Liver (tissue), 9 donors: ENCODE measurements around the gene PAWR. TPM values are rescaled to one million over a fixed set of nuclear protein-coding genes. Genes with fewer than 3 reads are reported as not detected.

Experiments used
- DNase-seq: peaks from one replicate; pipeline ENCODE4 v3.0.0-alpha.2; 2017; ENCODE audit warnings: low spot score
- H3K27ac ChIP-seq, 2 donors: one replicate each; pipeline ENCODE4 v1.7.0; 2013; ENCODE audit warnings: inconsistent platforms in 2 of 2, low read length in 2 of 2, control low read depth in 1 of 2, low read depth in 1 of 2, mild to moderate bottlenecking in 1 of 2
- H3K27me3 ChIP-seq, 4 donors: one replicate each; pipeline versions ENCODE4 v1.6.1 to v1.7.0; 2013; ENCODE audit warnings: low read length in 3 of 4, inconsistent platforms in 1 of 4, mild to moderate bottlenecking in 1 of 4, moderate library complexity in 1 of 4; ENCODE audit not compliant: control insufficient read depth in 4 of 4, insufficient read depth in 4 of 4
- H3K36me3 ChIP-seq, 4 donors: one replicate each; pipeline versions ENCODE4 v1.6.1 to v1.7.0; 2013; ENCODE audit warnings: low read length in 3 of 4, mild to moderate bottlenecking in 3 of 4, low read depth in 1 of 4, moderate library complexity in 1 of 4; ENCODE audit not compliant: control insufficient read depth in 4 of 4, insufficient read depth in 3 of 4
- H3K4me1 ChIP-seq, 4 donors: one replicate each; pipeline versions ENCODE4 v1.6.1 to v1.7.0; 2013; ENCODE audit warnings: low read length in 3 of 4, mild to moderate bottlenecking in 3 of 4, moderate library complexity in 1 of 4; ENCODE audit not compliant: control insufficient read depth in 4 of 4, insufficient read depth in 4 of 4
- H3K4me3 ChIP-seq, 3 donors: one replicate each; pipeline versions ENCODE4 v1.6.1 to v1.7.0; 2013; ENCODE audit warnings: low read length in 3 of 3, control low read depth in 1 of 3, low read depth in 1 of 3, mild to moderate bottlenecking in 1 of 3
- H3K9ac ChIP-seq, 2 donors: one replicate each; pipeline ENCODE4 v1.7.0; 2013; ENCODE audit warnings: low read length in 2 of 2, mild to moderate bottlenecking in 2 of 2, moderate library complexity in 2 of 2, control low read depth in 1 of 2, low read depth in 1 of 2
- H3K9me3 ChIP-seq, 4 donors: one replicate each; pipeline versions ENCODE4 v1.6.1 to v1.7.0; 2013; ENCODE audit warnings: low read length in 3 of 4; ENCODE audit not compliant: control insufficient read depth in 4 of 4
- EGR1 ChIP-seq, 2 donors: IDR thresholded peaks; 2 replicates each; pipeline ENCODE4 v1.6.1; 2016 to 2018; ENCODE audit warnings: antibody characterized with exemption in 2 of 2, low read depth in 2 of 2
- FOXA1 ChIP-seq: IDR thresholded peaks from 2 replicates; pipeline ENCODE4 v1.6.1; 2016; ENCODE audit warnings: antibody characterized with exemption
- FOXA2 ChIP-seq: IDR thresholded peaks from 2 replicates; pipeline ENCODE4 v1.6.1; 2016; ENCODE audit warnings: antibody characterized with exemption
- GABPA ChIP-seq, 2 donors: IDR thresholded peaks in 1 of 2; conservative IDR thresholded peaks in 1 of 2; 2 replicates each; pipeline ENCODE4 v1.6.1; 2016; ENCODE audit warnings: antibody characterized with exemption in 2 of 2, mild to moderate bottlenecking in 1 of 2, moderate library complexity in 1 of 2
- HNF4G ChIP-seq: IDR thresholded peaks from 2 replicates; pipeline ENCODE4 v1.6.1; 2016; ENCODE audit warnings: antibody characterized with exemption
- NR2F2 ChIP-seq: IDR thresholded peaks from 2 replicates; pipeline ENCODE4 v1.6.1; 2016; ENCODE audit warnings: antibody characterized with exemption
- RAD21 ChIP-seq, 2 donors: IDR thresholded peaks; 2 replicates each; pipeline ENCODE4 v1.6.1; 2016; ENCODE audit warnings: antibody characterized with exemption in 2 of 2, mild to moderate bottlenecking in 2 of 2
- RXRA ChIP-seq, 2 donors: IDR thresholded peaks; 2 replicates each; pipeline ENCODE4 v1.6.1; 2017 to 2018; ENCODE audit warnings: antibody characterized with exemption in 2 of 2, mild to moderate bottlenecking in 1 of 2
- SP1 ChIP-seq: IDR thresholded peaks from 2 replicates; pipeline ENCODE4 v1.6.1; 2018; ENCODE audit warnings: antibody characterized with exemption, mild to moderate bottlenecking
- TAF1 ChIP-seq: conservative IDR thresholded peaks from 2 replicates; pipeline ENCODE4 v1.6.1; 2016; ENCODE audit warnings: antibody characterized with exemption, mild to moderate bottlenecking
- YY1 ChIP-seq: IDR thresholded peaks from 2 replicates; pipeline ENCODE4 v1.6.1; 2016; ENCODE audit warnings: antibody characterized with exemption, mild to moderate bottlenecking
- WGBS: extraction: QIAGEN DNeasy Blood & Tissue Kit; methylation state at CpG from one replicate; pipeline ENCODE4 v1.1.7; 2013; 5-methylcytosine and 5-hydroxymethylcytosine counted together
- polyA plus RNA-seq, 2 donors: library from polyadenylated mRNA; stranded (reverse) in 1 of 2; unstranded in 1 of 2; fragments of 200-250 nt in 1 of 2; fragments of >200 nt in 1 of 2; fragmentation: Nextera tagmentation in 1 of 2; extraction: Ambion mirVana in 1 of 2; gene quantifications; one replicate each; pipeline versions ENCODE4 v1.2.1 to v1.2.3, GENCODE V29; 2013 to 2015
- total RNA-seq, 2 donors: library from RNA; depleted of rRNA; stranded (reverse); fragments of >200 nt; gene quantifications; one replicate each; pipeline ENCODE4 v1.2.3, GENCODE V29; 2014
- TF ChIP-seq, protein P1 (sequence below): fragments of 150-350 bp; IDR thresholded peaks from 2 replicates; pipeline ENCODE4 v1.5.1; 2017; ENCODE audit warnings: improper control_type of control experiment, low read depth, low read length; ENCODE audit not compliant: missing input control
- TF ChIP-seq, protein P2 (sequence below): IDR thresholded peaks from 2 replicates; pipeline ENCODE4 v1.6.1; 2016; ENCODE audit warnings: antibody characterized with exemption
- TF ChIP-seq, protein P3 (sequence below): IDR thresholded peaks from 2 replicates; pipeline ENCODE4 v1.6.1; 2016; ENCODE audit warnings: antibody characterized with exemption
- TF ChIP-seq, protein P4 (sequence below): IDR thresholded peaks from 2 replicates; pipeline ENCODE4 v1.6.1; 2016; ENCODE audit warnings: antibody characterized with exemption
- TF ChIP-seq, protein P5 (sequence below): IDR thresholded peaks from 2 replicates; pipeline ENCODE4 v1.6.1; 2016; ENCODE audit warnings: antibody characterized with exemption, mild to moderate bottlenecking
- donor health status: healthy.
- donor health status: healthy.
- donor health status: healthy.
- donor health status: healthy.
- donor health status: healthy.

PAWR gene
- total and polyA plus RNA-seq, 4 donors, result 6.1 to 24.1 (median 9.9) TPM

DNA sequence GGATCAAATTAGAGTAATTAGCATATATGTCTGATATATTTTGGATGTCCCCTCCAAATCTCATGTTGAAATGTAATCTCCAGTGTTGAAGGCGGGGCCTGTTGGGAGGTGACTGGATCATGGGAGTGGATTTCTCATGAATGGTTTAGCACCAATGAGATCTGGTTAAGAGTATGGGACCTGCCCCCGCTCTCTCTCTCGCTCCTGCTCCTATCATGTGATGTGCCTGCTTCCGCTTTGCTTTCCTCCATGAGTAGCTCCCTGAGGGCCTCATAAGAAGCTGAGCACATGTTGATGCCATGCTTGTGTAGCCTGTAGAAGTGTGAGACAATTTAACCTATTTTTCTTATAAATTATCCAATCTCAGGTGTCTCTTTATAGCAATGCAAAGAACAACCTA, 73.1 kb downstream of the PAWR start:
- no peak overlapping the region for H3K4me3 ChIP-seq
- H3K9me3 ChIP-seq, result no peaks in the 10 kb centered on the region
- H3K9ac ChIP-seq, result no peak overlapping the region
- H3K27ac ChIP-seq, result no peak overlapping the region
- TF ChIP-seq, protein P1, sequence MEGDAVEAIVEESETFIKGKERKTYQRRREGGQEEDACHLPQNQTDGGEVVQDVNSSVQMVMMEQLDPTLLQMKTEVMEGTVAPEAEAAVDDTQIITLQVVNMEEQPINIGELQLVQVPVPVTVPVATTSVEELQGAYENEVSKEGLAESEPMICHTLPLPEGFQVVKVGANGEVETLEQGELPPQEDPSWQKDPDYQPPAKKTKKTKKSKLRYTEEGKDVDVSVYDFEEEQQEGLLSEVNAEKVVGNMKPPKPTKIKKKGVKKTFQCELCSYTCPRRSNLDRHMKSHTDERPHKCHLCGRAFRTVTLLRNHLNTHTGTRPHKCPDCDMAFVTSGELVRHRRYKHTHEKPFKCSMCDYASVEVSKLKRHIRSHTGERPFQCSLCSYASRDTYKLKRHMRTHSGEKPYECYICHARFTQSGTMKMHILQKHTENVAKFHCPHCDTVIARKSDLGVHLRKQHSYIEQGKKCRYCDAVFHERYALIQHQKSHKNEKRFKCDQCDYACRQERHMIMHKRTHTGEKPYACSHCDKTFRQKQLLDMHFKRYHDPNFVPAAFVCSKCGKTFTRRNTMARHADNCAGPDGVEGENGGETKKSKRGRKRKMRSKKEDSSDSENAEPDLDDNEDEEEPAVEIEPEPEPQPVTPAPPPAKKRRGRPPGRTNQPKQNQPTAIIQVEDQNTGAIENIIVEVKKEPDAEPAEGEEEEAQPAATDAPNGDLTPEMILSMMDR, result no peak
- no peak for TF ChIP-seq NR2F2
- TF ChIP-seq GABPA (IDR thresholded peaks at IDR 0.05 in 1 of 2, conservative IDR thresholded peaks at IDR 0.05 in 1 of 2), result no peak
- TF ChIP-seq FOXA2, result no peak
- 95% methylated on average over 4 of the region's 4 CpGs for WGBS
- no peaks in the 10 kb centered on the region for H3K4me1 ChIP-seq
- H3K27me3 ChIP-seq, result no peaks in the 10 kb centered on the region
- DNase-seq, result no peak
- peaks cover 2 to 8% (median 5%) of the 10 kb centered on the region in 4 donors for H3K36me3 ChIP-seq

DNA sequence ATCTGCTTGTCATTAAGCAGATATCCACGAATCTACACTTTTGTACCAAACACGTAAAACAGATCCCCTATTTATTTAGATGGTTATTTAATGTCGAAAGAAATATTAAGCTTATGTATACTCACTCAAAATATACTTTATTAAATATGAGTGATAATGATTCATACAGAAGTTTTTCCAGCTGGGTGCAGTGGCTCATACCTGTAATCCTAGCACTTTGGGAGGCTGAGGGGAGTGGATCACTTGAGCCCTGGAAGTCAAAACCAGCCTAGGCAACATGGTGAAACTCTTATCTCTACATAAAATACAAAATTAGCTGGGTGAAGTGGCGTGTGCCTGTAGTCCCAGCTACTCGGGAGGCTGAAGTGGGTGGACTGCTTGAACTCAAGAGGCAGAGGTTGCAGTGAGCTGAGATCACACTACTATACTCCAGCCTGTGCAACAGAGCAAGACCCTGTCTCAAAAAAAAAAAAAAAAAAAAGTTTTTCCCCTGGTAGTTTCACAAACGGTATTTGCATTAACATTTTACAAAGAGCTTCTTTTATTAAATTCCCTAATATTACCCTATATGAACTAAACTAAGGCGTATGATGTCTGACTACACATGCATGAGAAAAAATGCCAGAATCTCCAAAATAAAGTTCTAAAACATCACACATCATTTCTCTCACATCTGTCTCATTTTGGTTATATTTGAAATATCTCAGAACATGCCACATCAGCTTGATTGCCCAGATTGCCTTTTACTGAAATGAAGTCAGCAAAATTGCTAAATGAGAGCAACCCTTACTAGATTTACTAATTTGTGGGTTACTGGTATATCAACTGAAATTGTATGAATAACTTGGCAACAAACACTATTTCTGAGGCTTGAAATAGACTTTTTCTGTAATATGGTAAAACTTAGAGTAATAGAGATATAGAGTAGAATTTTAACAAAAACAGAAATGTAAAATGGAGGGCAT, 74.9 kb downstream of the PAWR start:
- Histone ChIP-seq H3K4me3 (no peak overlapping the region), H3K4me1 (no peaks in the 10 kb centered on the region), H3K9me3 (no peaks in the 10 kb centered on the region), H3K27me3 (no peaks in the 10 kb centered on the region), H3K9ac (no peak overlapping the region), H3K27ac (no peak overlapping the region), H3K36me3 (peaks cover 2 to 8% (median 5%) of the 10 kb centered on the region in 4 donors)
- no peak for DNase-seq
- 86% methylated on average over 7 of the region's 7 CpGs for WGBS
- TF ChIP-seq FOXA2 (no peak), TAF1 (no peak)

DNA sequence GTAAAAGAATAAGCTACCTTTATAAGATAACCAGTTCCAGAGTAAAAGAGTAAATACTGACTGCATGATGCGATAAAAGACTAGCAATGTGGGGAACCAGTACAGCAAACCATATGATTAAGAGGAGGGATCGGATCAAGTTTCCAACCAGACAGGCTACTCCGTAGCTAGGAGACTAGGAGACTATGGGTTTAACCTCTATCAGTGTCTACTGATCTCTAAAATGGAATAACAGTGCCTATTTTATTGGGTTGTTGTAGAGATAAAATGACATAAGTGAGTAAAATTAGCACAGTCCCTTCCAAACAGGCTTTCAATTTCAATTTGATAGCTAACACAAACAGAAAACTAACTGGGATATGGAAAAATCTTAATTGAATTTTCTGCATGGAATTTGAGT, 76.0 kb downstream of the PAWR start:
- no peaks in the 10 kb centered on the region for H3K27me3 ChIP-seq
- no peak overlapping the region for H3K9ac ChIP-seq
- TF ChIP-seq, protein P2, sequence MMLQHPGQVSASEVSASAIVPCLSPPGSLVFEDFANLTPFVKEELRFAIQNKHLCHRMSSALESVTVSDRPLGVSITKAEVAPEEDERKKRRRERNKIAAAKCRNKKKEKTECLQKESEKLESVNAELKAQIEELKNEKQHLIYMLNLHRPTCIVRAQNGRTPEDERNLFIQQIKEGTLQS, result no peak
- TF ChIP-seq HNF4G, result no peak
- TF ChIP-seq SP1, result no peak
- no peak for TF ChIP-seq GABPA (IDR thresholded peaks at IDR 0.05 in 1 of 2, conservative IDR thresholded peaks at IDR 0.05 in 1 of 2)
- no peak for TF ChIP-seq TAF1
- no peak for TF ChIP-seq RXRA (IDR thresholded peaks at IDR 0.05)
- TF ChIP-seq FOXA1, result no peak
- TF ChIP-seq EGR1 (IDR thresholded peaks at IDR 0.05; ENCODE audit: low read depth in 2 of 2), result no peak
- no peak for TF ChIP-seq YY1
- no peak for TF ChIP-seq RAD21 (IDR thresholded peaks at IDR 0.05)
- TF ChIP-seq, protein P3, sequence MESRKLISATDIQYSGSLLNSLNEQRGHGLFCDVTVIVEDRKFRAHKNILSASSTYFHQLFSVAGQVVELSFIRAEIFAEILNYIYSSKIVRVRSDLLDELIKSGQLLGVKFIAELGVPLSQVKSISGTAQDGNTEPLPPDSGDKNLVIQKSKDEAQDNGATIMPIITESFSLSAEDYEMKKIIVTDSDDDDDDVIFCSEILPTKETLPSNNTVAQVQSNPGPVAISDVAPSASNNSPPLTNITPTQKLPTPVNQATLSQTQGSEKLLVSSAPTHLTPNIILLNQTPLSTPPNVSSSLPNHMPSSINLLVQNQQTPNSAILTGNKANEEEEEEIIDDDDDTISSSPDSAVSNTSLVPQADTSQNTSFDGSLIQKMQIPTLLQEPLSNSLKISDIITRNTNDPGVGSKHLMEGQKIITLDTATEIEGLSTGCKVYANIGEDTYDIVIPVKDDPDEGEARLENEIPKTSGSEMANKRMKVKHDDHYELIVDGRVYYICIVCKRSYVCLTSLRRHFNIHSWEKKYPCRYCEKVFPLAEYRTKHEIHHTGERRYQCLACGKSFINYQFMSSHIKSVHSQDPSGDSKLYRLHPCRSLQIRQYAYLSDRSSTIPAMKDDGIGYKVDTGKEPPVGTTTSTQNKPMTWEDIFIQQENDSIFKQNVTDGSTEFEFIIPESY, result no peak
- TF ChIP-seq, protein P4, sequence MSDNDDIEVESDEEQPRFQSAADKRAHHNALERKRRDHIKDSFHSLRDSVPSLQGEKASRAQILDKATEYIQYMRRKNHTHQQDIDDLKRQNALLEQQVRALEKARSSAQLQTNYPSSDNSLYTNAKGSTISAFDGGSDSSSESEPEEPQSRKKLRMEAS, result no peak
- TF ChIP-seq, protein P5, sequence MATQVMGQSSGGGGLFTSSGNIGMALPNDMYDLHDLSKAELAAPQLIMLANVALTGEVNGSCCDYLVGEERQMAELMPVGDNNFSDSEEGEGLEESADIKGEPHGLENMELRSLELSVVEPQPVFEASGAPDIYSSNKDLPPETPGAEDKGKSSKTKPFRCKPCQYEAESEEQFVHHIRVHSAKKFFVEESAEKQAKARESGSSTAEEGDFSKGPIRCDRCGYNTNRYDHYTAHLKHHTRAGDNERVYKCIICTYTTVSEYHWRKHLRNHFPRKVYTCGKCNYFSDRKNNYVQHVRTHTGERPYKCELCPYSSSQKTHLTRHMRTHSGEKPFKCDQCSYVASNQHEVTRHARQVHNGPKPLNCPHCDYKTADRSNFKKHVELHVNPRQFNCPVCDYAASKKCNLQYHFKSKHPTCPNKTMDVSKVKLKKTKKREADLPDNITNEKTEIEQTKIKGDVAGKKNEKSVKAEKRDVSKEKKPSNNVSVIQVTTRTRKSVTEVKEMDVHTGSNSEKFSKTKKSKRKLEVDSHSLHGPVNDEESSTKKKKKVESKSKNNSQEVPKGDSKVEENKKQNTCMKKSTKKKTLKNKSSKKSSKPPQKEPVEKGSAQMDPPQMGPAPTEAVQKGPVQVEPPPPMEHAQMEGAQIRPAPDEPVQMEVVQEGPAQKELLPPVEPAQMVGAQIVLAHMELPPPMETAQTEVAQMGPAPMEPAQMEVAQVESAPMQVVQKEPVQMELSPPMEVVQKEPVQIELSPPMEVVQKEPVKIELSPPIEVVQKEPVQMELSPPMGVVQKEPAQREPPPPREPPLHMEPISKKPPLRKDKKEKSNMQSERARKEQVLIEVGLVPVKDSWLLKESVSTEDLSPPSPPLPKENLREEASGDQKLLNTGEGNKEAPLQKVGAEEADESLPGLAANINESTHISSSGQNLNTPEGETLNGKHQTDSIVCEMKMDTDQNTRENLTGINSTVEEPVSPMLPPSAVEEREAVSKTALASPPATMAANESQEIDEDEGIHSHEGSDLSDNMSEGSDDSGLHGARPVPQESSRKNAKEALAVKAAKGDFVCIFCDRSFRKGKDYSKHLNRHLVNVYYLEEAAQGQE, result no peak
- TF ChIP-seq, protein P1, result no peak
- peaks cover 0 to 5% (median 2%) of the 10 kb centered on the region in 4 donors for H3K36me3 ChIP-seq
- H3K4me1 ChIP-seq, result no peaks in the 10 kb centered on the region
- no peaks in the 10 kb centered on the region for H3K9me3 ChIP-seq
- 93% methylated on average over 3 of the region's 3 CpGs for WGBS
- H3K4me3 ChIP-seq, result no peak overlapping the region
- no peak overlapping the region for H3K27ac ChIP-seq
- DNase-seq, result no peak
